Endodermal cell (in vitro differentiated cells): ENCODE results near the gene CDIPT. TPM values are rescaled to one million over a fixed set of nuclear protein-coding genes. Genes with fewer than 3 reads are reported as not detected.
A peak's percentile ranks its signal among the peaks of the same experiment; 100 is the strongest.

Experiments
- DNase-seq: peaks from one replicate; pipeline ENCODE4 v3.0.0-alpha.2; 2017
- H3K27ac ChIP-seq: 2 replicates; pipeline ENCODE4 v1.5.1; 2013; ENCODE audit warnings: mild to moderate bottlenecking, low read depth, low read length, moderate library complexity
- H3K27me3 ChIP-seq: 2 replicates; pipeline ENCODE4 v1.6.1; 2013; ENCODE audit warnings: mild to moderate bottlenecking, low read length, moderate library complexity; ENCODE audit not compliant: insufficient read depth, control insufficient read depth, poor library complexity, severe bottlenecking
- H3K36me3 ChIP-seq: 2 replicates; pipeline ENCODE4 v1.7.0; 2013; ENCODE audit warnings: mild to moderate bottlenecking, low read length, moderate library complexity; ENCODE audit not compliant: control insufficient read depth, insufficient read depth
- H3K4me1 ChIP-seq: one replicate; pipeline ENCODE4 v1.7.0; 2013; ENCODE audit warnings: low read length; ENCODE audit not compliant: control insufficient read depth, insufficient read depth
- H3K4me3 ChIP-seq: 2 replicates; pipeline ENCODE4 v1.5.1; 2013; ENCODE audit warnings: mild to moderate bottlenecking, low read length, moderate library complexity
- H3K9ac ChIP-seq: 2 replicates; pipeline ENCODE4 v1.6.1; 2013; ENCODE audit warnings: mild to moderate bottlenecking, low read length, moderate library complexity; ENCODE audit not compliant: poor library complexity, severe bottlenecking; ENCODE audit errors: extremely low read depth
- H3K9me3 ChIP-seq: 2 replicates; pipeline ENCODE4 v1.6.1; 2013; ENCODE audit warnings: mild to moderate bottlenecking, low read length, moderate library complexity; ENCODE audit not compliant: control insufficient read depth
- H3K27ac Mint-ChIP-seq: 2 replicates; pipeline ENCODE4 v1.8.0; 2020; ENCODE audit warnings: mixed read lengths
- H3K27me3 Mint-ChIP-seq: 2 replicates; pipeline ENCODE4 v1.8.0; 2021; ENCODE audit warnings: mild to moderate bottlenecking, mixed read lengths; ENCODE audit not compliant: insufficient read depth
- H3K36me3 Mint-ChIP-seq: 2 replicates; pipeline ENCODE4 v1.8.0; 2020; ENCODE audit warnings: low read depth, mixed read lengths
- H3K4me1 Mint-ChIP-seq: 2 replicates; pipeline ENCODE4 v1.8.0; 2020; ENCODE audit warnings: mixed read lengths
- H3K4me3 Mint-ChIP-seq: 2 replicates; pipeline ENCODE4 v1.8.0; 2020; ENCODE audit warnings: mild to moderate bottlenecking, moderate library complexity, mixed read lengths
- H3K9me3 Mint-ChIP-seq: 2 replicates; pipeline ENCODE4 v1.8.0; 2020; ENCODE audit warnings: mild to moderate bottlenecking, mixed read lengths
- WGBS, 2 experiments: methylation state at CpG; one replicate each; pipeline versions ENCODE4 v1.1.5 to v1.1.7; 2013; ENCODE audit warnings: missing lambda C conversion rate in 2 of 2, mixed read lengths in 1 of 2; ENCODE audit not compliant: insufficient coverage in 1 of 2, insufficient read length in 1 of 2; 5-methylcytosine and 5-hydroxymethylcytosine counted together
- total RNA-seq, 2 donors: library from RNA; stranded (reverse); fragmentation: NEBNext Ultra II Directional in 1 of 2; extraction: Animal tissue kit (Norgen Biotek cat#: 25700) in 1 of 2; gene quantifications; 2 replicates in 1 of 2; 3 replicates in 1 of 2; pipeline ENCODE4 v1.2.1, GENCODE V29; 2021
- TF ChIP-seq, protein P1 (sequence below): fragments of 200-600 bp; sonication (generic); conservative IDR thresholded peaks from 2 replicates; pipeline ENCODE4 v1.5.0; 2021; ENCODE audit warnings: antibody characterized with exemption, mild to moderate bottlenecking

The CDIPT gene
- total RNA-seq, 2 donors from 2014 or later = 63.4 to 68.4 TPM

DNA sequence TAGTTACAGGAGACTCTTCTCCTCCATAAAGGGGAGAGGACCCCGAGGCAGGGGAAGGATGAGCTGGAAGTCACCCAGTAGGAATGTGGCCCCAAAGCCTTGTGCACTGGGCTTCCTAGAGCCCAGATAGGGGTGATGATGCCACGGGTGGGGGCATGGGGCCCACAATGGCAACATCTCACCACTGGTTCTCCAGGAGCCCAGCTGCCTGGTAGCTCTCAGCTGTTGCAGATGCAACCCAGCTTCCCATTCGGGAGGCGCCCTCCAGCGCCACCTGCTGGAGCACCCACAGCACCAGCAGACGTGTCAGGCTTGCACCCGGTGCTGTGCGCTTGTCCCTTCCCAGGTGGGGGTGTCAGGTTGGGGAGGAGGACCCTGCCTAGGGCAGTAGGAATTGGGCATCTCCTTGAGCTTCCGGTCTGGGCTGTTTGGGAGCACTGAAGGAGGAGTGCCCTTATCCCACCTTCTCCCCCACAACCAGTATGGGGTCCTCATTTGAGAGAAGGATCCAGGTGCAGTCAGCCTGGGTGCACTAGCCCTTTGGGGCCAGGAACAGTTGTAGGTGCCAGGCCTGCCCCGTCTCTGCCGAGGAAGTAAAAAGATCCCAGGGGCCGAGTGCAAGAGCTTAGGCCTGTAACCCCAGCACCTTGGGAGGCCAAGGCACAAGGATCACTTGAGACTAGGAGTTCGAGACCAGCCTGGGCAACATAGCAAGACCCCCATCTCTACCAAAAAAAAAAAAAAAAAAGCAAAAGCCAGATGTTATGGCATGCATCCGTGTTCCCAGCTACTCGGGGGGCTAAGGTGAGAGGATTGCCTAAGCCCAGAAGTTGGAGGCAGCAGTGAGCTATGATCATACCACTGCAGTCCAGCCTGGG lies 14.4 kb downstream of the CDIPT start:
- 65 to 81% methylated on average over 10 to 15 of the region's 15 CpGs for WGBS, 2 experiments
- no peaks in the 10 kb centered on the region for H3K9me3 Mint-ChIP-seq
- TF ChIP-seq, protein P1, sequence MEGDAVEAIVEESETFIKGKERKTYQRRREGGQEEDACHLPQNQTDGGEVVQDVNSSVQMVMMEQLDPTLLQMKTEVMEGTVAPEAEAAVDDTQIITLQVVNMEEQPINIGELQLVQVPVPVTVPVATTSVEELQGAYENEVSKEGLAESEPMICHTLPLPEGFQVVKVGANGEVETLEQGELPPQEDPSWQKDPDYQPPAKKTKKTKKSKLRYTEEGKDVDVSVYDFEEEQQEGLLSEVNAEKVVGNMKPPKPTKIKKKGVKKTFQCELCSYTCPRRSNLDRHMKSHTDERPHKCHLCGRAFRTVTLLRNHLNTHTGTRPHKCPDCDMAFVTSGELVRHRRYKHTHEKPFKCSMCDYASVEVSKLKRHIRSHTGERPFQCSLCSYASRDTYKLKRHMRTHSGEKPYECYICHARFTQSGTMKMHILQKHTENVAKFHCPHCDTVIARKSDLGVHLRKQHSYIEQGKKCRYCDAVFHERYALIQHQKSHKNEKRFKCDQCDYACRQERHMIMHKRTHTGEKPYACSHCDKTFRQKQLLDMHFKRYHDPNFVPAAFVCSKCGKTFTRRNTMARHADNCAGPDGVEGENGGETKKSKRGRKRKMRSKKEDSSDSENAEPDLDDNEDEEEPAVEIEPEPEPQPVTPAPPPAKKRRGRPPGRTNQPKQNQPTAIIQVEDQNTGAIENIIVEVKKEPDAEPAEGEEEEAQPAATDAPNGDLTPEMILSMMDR = peak; percentile 97
- peak; percentile 93 for DNase-seq
- peak overlapping the region; percentile 64 for H3K27ac Mint-ChIP-seq
- H3K36me3 Mint-ChIP-seq = no peaks in the 10 kb centered on the region
- no peaks in the 10 kb centered on the region for H3K9me3 ChIP-seq
- H3K4me1 Mint-ChIP-seq = peaks cover 7% of the 10 kb centered on the region
- H3K27ac ChIP-seq = no peak overlapping the region
- H3K4me3 ChIP-seq = no peak overlapping the region
- H3K27me3 Mint-ChIP-seq = no peaks in the 10 kb centered on the region
- no peaks in the 10 kb centered on the region for H3K36me3 ChIP-seq
- peaks cover 4% of the 10 kb centered on the region for H3K4me1 ChIP-seq
- H3K4me3 Mint-ChIP-seq = no peak overlapping the region
- H3K27me3 ChIP-seq = no peaks in the 10 kb centered on the region
- no peak overlapping the region for H3K9ac ChIP-seq

DNA sequence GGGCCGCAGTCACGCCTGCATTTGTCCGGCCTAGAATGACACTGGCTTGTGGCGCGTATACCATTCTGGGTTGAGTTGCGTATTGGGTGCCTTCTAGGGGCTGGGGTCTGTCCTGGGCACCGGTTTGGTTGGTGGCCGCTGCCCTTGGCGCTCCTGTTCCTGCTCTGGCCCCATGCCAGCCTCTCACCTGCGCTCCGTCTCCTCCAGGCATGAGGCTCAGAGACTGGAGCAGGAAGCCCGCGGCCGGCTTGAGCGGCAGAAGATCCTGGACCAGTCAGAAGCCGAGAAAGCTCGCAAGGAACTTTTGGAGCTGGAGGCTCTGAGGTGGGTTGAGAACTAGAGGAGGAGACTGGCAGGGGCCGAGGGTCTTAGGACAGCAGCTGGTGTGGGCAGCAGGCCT lies 17.4 kb downstream of the CDIPT start:
- no peak overlapping the region for H3K27ac ChIP-seq
- Mint-ChIP-seq H3K27me3 (no peaks in the 10 kb centered on the region), H3K4me1 (peaks cover 7% of the 10 kb centered on the region), H3K27ac (no peak overlapping the region), H3K4me3 (no peak overlapping the region), H3K36me3 (no peaks in the 10 kb centered on the region), H3K9me3 (no peaks in the 10 kb centered on the region)
- TF ChIP-seq, protein P1 = no peak
- peaks cover 4% of the 10 kb centered on the region for H3K4me1 ChIP-seq
- H3K4me3 ChIP-seq = no peak overlapping the region
- H3K27me3 ChIP-seq = no peaks in the 10 kb centered on the region
- H3K9ac ChIP-seq = no peak overlapping the region
- no peaks in the 10 kb centered on the region for H3K36me3 ChIP-seq
- DNase-seq = no peak
- 93 to 98% methylated on average over 17 to 18 of the region's 18 CpGs for whole genome bisulfite sequencing, 2 experiments
- H3K9me3 ChIP-seq = no peaks in the 10 kb centered on the region

DNA sequence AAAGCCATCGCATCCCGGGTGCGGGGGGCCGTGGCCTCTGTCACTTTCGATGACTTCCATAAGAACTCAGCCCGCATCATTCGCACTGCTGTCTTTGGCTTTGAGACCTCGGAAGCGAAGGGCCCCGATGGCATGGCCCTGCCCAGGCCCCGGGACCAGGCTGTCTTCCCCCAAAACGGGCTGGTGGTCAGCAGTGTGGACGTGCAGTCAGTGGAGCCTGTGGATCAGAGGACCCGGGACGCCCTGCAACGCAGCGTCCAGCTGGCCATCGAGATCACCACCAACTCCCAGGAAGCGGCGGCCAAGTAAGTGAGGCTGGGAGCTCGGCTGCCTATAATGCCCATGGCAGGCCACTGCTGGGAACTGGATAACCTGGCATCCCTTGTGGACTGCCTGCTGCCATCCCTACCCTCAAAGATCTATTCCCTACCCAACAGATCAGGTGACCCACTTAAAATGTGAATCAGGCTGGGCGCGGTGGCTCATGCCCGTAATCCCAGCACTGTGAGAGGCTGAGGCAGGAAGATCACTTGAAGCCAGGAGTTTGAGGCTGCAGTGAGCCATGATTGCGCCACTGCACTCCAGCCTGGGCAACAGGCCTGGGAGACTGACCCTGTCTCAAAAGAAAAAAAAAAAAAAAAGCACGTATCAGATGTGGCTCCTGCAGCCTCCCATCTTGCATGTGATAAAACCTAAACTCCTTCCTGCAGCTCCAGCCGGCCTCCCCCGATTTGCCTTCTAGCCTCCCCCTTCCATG lies 18.3 kb downstream of the CDIPT start:
- no peak overlapping the region for H3K27ac ChIP-seq
- H3K4me1 Mint-ChIP-seq = peaks cover 7% of the 10 kb centered on the region
- TF ChIP-seq, protein P1 = no peak
- H3K9me3 ChIP-seq = no peaks in the 10 kb centered on the region
- no peaks in the 10 kb centered on the region for H3K27me3 Mint-ChIP-seq
- DNase-seq = no peak
- H3K4me1 ChIP-seq = peaks cover 4% of the 10 kb centered on the region
- no peak overlapping the region for H3K4me3 Mint-ChIP-seq
- no peaks in the 10 kb centered on the region for H3K27me3 ChIP-seq
- WGBS, 2 experiments = 92 to 95% methylated on average over 17 to 28 of the region's 28 CpGs
- no peak overlapping the region for H3K27ac Mint-ChIP-seq
- H3K9ac ChIP-seq = no peak overlapping the region
- H3K36me3 ChIP-seq = no peaks in the 10 kb centered on the region
- no peak overlapping the region for H3K4me3 ChIP-seq
- no peaks in the 10 kb centered on the region for H3K9me3 Mint-ChIP-seq
- no peaks in the 10 kb centered on the region for H3K36me3 Mint-ChIP-seq
